HepG2 (cell line): ENCODE results near the gene CPSF4. TPM values are rescaled to one million over a fixed set of nuclear protein-coding genes. Genes with fewer than 3 reads are reported as not detected.

Experiments used
- EED ChIP-seq: sonication (generic); formaldehyde crosslinking; IDR thresholded peaks from 2 replicates; pipeline ENCODE4 v1.5.0; 2020; ENCODE audit warnings: mild to moderate bottlenecking, missing genetic modification reagents
- KDM3A ChIP-seq: IDR thresholded peaks from 2 replicates; pipeline ENCODE4 v1.6.1; 2018; ENCODE audit warnings: low read depth, missing compliant biosample characterization
- KIAA2018 ChIP-seq: sonication (generic); formaldehyde crosslinking; IDR thresholded peaks from 2 replicates; pipeline ENCODE4 v1.5.0; 2020; ENCODE audit warnings: mild to moderate bottlenecking, missing genetic modification reagents, borderline replicate concordance
- NFE2L1 ChIP-seq: sonication (generic); formaldehyde crosslinking; IDR thresholded peaks from 2 replicates; pipeline ENCODE4 v1.4.0; 2020; ENCODE audit warnings: missing genetic modification reagents, mild to moderate bottlenecking, borderline replicate concordance
- NFKB2 ChIP-seq: sonication (generic); formaldehyde crosslinking; IDR thresholded peaks from 2 replicates; pipeline ENCODE4 v1.4.0; 2020; ENCODE audit warnings: missing genetic modification reagents, borderline replicate concordance
- SIN3A ChIP-seq: IDR thresholded peaks from 2 replicates; pipeline ENCODE4 v1.6.1; 2011; ENCODE audit warnings: low read depth, mild to moderate bottlenecking, control low read depth, low read length, borderline replicate concordance
- ZNF282 ChIP-seq: fragments of 450-650 bp; IDR thresholded peaks from 2 replicates; pipeline ENCODE4 v1.6.1; 2018; ENCODE audit not compliant: partially characterized antibody
- ZNF543 ChIP-seq: sonication (generic); formaldehyde crosslinking; IDR thresholded peaks from 2 replicates; pipeline ENCODE4 v1.4.0; 2020; ENCODE audit warnings: mild to moderate bottlenecking, missing genetic modification reagents
- ZNF644 ChIP-seq: IDR thresholded peaks from 2 replicates; pipeline ENCODE4 v1.6.1; 2016; ENCODE audit warnings: low read depth
- ZNF687 ChIP-seq: sonication (generic); formaldehyde crosslinking; IDR thresholded peaks from 2 replicates; pipeline ENCODE4 v1.5.1; 2020; ENCODE audit warnings: mild to moderate bottlenecking, missing genetic modification reagents, moderate library complexity
- ZNF691 ChIP-seq: sonication (generic); formaldehyde crosslinking; IDR thresholded peaks from 2 replicates; pipeline ENCODE4 v1.4.0; 2020; ENCODE audit warnings: missing genetic modification reagents, low read depth, mild to moderate bottlenecking, borderline replicate concordance
- ZNF710 ChIP-seq: sonication (generic); formaldehyde crosslinking; IDR thresholded peaks from 2 replicates; pipeline ENCODE4 v1.5.0; 2020; ENCODE audit warnings: mild to moderate bottlenecking, missing genetic modification reagents, borderline replicate concordance
- polyA plus RNA-seq, 8 experiments: library from polyadenylated mRNA; depleted of rRNA in 3 of 8; stranded (reverse) in 7 of 8; unstranded in 1 of 8; fragments of >200 nt; fragmentation: Illumina TruSeq in 4 of 8; extraction: Trizol in 4 of 8; gene quantifications; 2 replicates each; pipeline versions ENCODE4 v1.2.1 to v1.2.3, GENCODE V29; 2011 to 2016; ENCODE audit warnings: low read depth in 4 of 8, missing spikeins in 1 of 8, mixed read lengths in 1 of 8; ENCODE audit not compliant: insufficient read depth in 1 of 8
- total RNA-seq, 5 experiments: library from RNA; depleted of rRNA; stranded (reverse); fragments of >200 nt; fragmentation: Illumina TruSeq; extraction: Trizol; gene quantifications; 2 replicates each; pipeline ENCODE4 v1.2.3, GENCODE V29; 2016; ENCODE audit warnings: low read depth in 1 of 5

Gene CPSF4
- total and polyA plus RNA-seq, 2 of the 13 experiments (the other 11 are each of a cell fraction or from before 2014, with no cell fraction given), result 34.1 to 49.6 TPM

GRCh38 chr7:99408379-99409191, 30.2 kb upstream of the CPSF4 start, which contains the start of the genes BUD31 and PDAP1 (continued):
- no peak; the same call in 1 of the 2 replicates for TF ChIP-seq NFKB2
- no peak for TF ChIP-seq EED (CRISPR knock-in tag)
- TF ChIP-seq NFE2L1 (CRISPR knock-in tag), result 0 out of 2 replicates have a peak, but pooled peaks have one; percentile 47
- TF ChIP-seq ZNF687 (CRISPR knock-in tag), result peak; percentile 90
- peak; percentile 68; the same call in 1 of the 2 replicates for TF ChIP-seq ZNF543 (CRISPR knock-in tag)
- TF ChIP-seq KIAA2018 (CRISPR knock-in tag), result no peak
- no peak for TF ChIP-seq ZNF282
- TF ChIP-seq ZNF710 (CRISPR knock-in tag), result peak; percentile 40; the same call in 1 of the 2 replicates
- peak; percentile 91 for TF ChIP-seq SIN3A
- TF ChIP-seq ZNF691 (CRISPR knock-in tag), result no peak; the same call in 1 of the 2 replicates
- TF ChIP-seq KDM3A (CRISPR knock-in tag), result peak; percentile 45; the same call in 1 of the 2 replicates
- TF ChIP-seq ZNF644 (CRISPR knock-in tag), result no peak
